Frontal cortex (tissue), 4 donors: ENCODE measurements around the gene ZNF552. TPM values are rescaled to one million over a fixed set of nuclear protein-coding genes. Genes with fewer than 3 reads are reported as not detected.

ENCODE experiments used
- DNase-seq, 2 donors: peaks; one replicate each; pipeline ENCODE4 v3.0.0; 2012; ENCODE audit warnings: low spot score in 2 of 2
- FAIRE-seq: peaks from 2 replicates; lab custom pipeline; 2012; peaks lifted over from hg19 to GRCh38; lab: Jason Lieb, UNC
- total RNA-seq: library from RNA; depleted of rRNA; stranded (reverse); fragments of >200 nt; gene quantifications from one replicate; pipeline ENCODE4 v1.2.3, GENCODE V29; 2014
- donor health status: control.
- donor health status: control.
- donor health status: control.

ZNF552 gene
- total RNA-seq, 1 donor from 2014 or later, result 9.0 TPM

DNA sequence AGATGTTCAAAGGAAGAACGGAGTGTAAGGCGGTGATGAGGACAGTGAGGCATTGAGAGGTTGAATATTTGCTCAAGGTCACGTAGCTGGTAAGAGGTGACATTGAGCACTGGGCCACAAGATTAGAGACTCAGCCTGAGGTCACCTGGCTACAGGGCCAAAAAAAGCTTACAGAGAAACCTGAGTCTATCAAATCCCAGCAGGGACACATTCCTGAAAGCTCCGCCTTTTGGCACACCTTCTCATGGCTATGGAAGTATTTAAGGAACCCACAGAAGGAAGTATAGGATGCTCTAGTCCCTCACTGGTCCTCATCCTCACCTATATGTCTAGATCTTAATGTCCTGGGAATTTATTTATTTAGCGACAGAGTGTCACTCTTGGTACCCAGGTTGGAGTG lies 27.8 kb downstream of the ZNF552 start:
- no peak for DNase-seq
- no peak for FAIRE-seq

DNA sequence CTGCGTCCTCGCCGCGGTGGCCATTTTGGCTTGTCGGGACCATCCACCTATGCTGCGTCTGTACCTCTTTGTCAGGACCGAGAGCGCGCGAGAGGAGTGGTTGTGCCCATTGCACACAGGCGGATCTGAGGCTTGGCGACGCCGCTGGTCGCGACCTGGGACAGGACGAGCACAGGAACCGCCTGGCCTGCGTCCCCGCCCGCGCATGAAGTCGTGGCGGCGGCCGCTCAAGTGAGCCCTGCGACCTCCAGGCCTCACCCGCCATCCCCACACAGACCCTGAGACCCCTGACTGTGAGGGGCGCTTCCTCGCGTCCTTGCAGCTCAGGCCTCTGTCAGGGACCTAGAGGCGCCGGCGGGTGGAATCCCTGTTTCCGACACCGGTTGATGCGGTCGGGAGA lies 28.4 kb downstream of the ZNF552 start:
- DNase-seq (no peak), FAIRE-seq (no peak)

DNA sequence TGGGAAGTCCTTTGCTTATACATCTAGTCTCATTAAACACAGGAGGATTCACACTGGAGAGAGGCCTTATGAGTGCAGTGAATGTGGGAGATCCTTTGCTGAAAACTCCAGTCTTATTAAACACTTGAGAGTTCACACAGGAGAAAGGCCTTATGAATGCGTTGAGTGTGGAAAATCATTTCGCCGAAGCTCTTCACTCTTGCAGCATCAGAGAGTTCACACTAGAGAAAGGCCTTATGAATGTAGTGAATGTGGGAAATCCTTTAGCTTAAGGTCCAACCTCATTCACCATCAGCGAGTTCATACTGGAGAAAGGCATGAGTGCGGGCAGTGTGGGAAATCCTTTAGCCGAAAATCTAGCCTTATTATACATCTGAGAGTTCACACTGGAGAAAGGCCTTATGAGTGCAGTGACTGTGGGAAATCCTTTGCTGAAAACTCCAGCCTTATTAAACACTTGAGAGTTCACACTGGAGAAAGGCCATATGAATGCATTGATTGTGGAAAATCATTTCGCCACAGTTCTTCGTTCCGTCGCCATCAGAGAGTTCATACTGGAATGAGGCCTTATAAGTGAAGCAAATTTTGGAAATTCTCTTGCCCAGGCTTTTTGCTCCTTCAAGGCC lies 35.4 kb downstream of the ZNF552 start:
- FAIRE-seq, result no peak
- no peak for DNase-seq

DNA sequence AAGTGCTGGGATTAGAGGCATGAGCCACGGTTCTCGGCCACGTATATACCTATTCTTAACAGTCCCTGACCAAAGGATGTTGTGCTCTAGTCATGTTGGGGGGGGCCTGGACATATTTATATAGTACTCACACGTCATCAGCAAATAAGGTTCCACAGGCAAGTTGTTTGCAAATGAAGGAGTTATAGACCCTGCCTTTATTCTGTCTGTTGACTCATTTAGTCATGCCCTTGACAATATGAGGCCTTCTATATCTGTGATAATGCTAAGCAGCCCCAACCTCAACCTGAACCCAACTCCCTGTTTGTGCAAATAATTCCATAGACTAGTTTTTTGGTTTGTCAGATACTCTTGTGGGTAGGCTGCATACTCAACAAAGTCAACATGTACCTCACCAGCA lies 36.4 kb downstream of the ZNF552 start:
- DNase-seq, result no peak
- FAIRE-seq, result no peak

DNA sequence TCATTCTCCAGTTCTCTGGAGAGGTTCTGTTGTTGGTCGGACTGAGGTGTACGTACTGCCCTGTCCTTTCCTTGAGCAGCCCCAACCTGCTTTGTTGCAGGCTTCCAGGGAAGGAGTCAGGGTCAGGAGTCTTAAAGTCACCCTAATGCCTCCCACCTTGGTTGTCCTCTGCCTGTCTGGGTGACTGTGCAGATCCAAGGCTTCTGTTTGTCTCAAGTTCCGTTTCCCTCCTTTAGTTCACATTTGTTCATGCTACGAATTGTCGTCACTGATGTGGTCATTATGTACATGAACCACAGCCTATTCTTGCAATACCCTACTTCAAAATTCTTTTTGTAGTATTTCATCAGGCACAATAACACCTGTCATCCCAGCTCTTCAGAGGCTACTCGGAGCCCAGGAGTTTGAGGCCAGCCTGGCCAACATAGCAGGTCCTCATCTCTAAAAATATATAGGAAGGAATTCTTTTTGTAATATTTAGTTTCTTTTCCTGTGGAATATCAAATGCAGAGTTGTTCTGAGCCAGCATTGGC lies 37.9 kb downstream of the ZNF552 start:
- FAIRE-seq (no peak), DNase-seq (no peak)

DNA sequence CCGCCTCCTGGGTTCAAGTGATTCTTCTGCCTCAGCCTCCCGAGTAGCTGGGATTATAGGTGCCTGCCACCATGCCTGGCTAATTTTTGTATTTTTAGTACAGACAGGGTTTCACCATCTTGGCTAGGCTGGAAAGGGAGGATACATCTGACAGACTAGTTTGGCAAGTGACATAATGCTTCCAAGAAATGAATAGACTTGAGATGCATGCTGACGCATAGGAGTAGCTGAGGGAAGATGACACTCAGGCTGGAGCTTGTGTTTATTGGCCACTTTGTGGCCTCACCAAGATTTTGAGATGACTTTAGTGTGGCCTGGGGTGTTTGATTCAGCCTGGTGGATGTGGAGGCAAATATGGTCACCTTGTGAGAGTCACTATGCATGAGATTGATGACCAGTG lies 41.2 kb downstream of the ZNF552 start:
- FAIRE-seq (no peak), DNase-seq (no peak)

DNA sequence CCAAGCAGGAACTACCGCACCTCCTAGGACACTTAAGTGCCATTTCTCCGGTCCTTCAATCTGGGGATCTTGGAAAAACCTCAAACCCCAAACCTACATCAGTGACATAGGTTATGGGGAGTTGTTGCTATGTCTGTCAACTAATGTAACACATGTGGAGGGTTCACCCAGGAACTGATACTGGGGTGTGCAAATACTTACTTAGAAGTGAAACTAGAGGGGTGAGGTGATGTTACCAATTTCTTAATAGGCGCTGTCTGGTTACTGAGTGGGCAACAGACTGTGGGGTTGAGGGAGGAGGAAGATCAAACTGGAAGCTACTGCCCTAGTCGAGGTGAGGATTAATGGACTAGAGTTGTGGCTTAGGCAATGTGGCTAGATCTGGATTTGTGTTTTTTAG lies 43.3 kb downstream of the ZNF552 start:
- DNase-seq (no peak), FAIRE-seq (no peak)

DNA sequence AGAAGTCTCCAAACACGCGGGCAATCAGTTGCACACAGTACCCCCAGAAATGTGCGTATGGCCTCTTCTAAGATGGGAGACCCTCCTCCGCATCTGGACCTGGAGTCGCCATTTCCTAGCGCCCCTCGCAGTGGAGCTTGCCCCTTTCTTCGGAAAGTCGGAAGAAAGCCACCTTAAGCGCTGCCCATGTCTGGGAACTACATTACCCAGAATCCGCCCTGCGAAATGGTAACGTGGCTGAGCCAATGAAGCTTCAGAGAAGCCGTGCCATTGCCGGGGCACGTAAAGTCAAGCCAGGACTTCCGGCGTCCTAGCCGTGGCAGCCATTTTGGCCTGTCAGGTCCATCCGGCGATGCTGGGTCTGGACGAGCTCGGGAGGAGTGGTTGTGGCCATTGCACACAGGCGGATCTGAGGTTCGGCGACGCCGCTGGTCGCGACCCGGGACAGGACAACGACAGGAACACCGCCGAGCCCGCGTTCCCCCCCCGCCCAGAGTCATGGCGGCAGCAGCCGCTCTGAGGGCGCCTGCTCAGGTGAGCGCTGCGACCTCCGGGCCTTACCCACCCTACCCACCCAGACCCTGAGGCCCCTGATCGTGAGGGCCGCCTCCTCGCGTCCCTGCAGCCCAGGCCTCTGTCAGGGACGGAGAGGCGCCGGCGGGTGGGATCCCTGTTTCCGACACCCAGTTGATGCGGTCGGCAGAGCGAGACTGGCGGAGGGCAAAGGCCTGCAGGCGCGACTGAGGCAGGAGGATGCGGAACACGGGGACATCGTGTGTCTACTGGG lies 45.2 kb downstream of the ZNF552 start, which contains the start of gene ZNF586:
TSS of gene ZNF586 (plus strand) at position 332 of the 787 bp plus-strand sequence. CDS start at position 499, 167 bp downstream.
- DNase-seq (peak; percentile 87 to 95), FAIRE-seq (no peak)

DNA sequence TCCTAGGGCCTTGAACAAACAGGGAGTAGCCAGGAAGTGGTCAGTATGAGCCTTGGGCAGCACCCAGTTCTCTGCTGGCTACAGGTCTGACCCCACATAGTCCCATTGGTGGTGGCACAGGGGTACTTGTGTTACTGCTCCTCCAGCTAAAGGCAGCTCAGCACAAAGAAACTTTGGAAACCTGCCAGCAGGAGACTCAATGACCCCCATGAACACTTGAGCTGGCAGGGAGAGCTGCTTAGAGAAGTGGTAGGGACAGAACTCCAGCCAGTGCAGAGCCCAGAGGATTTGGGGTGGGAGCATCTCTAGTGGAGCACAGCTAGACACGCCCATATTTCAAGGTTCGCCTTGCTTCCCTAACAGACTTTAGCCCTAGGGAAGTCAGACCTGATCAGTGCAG lies 55.6 kb downstream of the ZNF552 start:
- FAIRE-seq, result no peak
- DNase-seq, result no peak

DNA sequence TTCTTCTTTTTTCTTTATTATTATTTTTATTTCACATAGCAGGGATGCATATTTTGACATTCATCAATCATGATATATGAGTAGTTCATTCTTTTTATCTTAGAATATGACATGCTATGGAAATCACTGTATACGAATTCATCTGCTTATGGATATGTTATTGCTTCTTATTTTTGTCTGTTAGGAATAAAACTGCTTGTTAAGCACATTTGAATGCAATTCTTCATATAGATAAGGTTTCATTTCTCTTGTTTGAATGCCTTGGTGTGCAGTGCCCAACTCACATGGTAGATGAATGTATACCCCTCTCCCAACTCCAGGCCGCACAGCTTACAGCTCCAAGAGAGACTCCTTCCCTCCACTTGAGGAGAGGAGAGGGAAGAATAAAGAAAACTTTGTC lies 56.8 kb downstream of the ZNF552 start:
- FAIRE-seq, result no peak
- no peak for DNase-seq

Other genes with a start within 250 kb of the ZNF552 start
- 12.2 TPM for gene ZNF416, start 236.0 kb downstream of the ZNF552 start, total RNA-seq
- 29.8 TPM for gene ZIK1, start 230.8 kb downstream of the ZNF552 start, total RNA-seq
- gene ZNF530, start 215.0 kb downstream of the ZNF552 start, total RNA-seq, result 3.7 TPM
- gene ZNF134, start 200.7 kb downstream of the ZNF552 start, total RNA-seq, result 37.5 TPM
- gene ZNF211, start 181.7 kb downstream of the ZNF552 start, total RNA-seq, result 27.3 TPM
- not detected for gene ZSCAN4, start 146.0 kb downstream of the ZNF552 start, total RNA-seq
- gene ZNF551, start 132.9 kb downstream of the ZNF552 start, total RNA-seq, result 24.5 TPM
- gene ZNF154, start 105.7 kb downstream of the ZNF552 start, total RNA-seq, result 33.0 TPM
- 33.4 TPM for gene ZNF671, start 87.3 kb downstream of the ZNF552 start, total RNA-seq
- 53.4 TPM for gene ZNF776, start 68.1 kb downstream of the ZNF552 start, total RNA-seq
- gene ZNF586, start 45.2 kb downstream of the ZNF552 start, total RNA-seq, result 61.1 TPM
- gene ZNF587B, start 15.4 kb upstream of the ZNF552 start, total RNA-seq, result 20.8 TPM
- gene ZNF587, start 34.9 kb upstream of the ZNF552 start, total RNA-seq, result 24.9 TPM
- 25.7 TPM for gene ZNF814, start 74.1 kb upstream of the ZNF552 start, total RNA-seq
- 31.0 TPM for gene ZNF417, start 101.7 kb upstream of the ZNF552 start, total RNA-seq
- 53.4 TPM for gene ZNF418, start 120.5 kb upstream of the ZNF552 start, total RNA-seq
- gene ZNF256, start 132.8 kb upstream of the ZNF552 start, total RNA-seq, result 19.6 TPM
- 0.82 TPM for gene C19orf18, start 159.6 kb upstream of the ZNF552 start, total RNA-seq
- gene ZNF606, start 187.9 kb upstream of the ZNF552 start, total RNA-seq, result 65.6 TPM
- 0.82 TPM for gene ZSCAN1, start 219.1 kb upstream of the ZNF552 start, total RNA-seq
- gene ZNF135, start 244.4 kb upstream of the ZNF552 start, total RNA-seq, result 11.8 TPM